Endothelial cell of umbilical vein (primary cell): ENCODE data around the gene FOXO1. TPM values are rescaled to one million over a fixed set of nuclear protein-coding genes. Genes with fewer than 3 reads are reported as not detected.

Experiments used
- BruUV-seq: library from RNA; stranded (reverse); fragments of 400-500 nt; replicated peaks from 2 replicates; lab custom pipeline; 2021; lab: Mats Ljungman, UMichigan
- CTCF ChIA-PET: fragments of 300-600, 350-600 bp; sonication (Branson Sonifier 250); formaldehyde crosslinking; loops from one replicate; lab custom pipeline; 2021; ENCODE audit warnings: antibody characterized with exemption, inconsistent platforms; lab: Charles Lee
- POLR2A ChIA-PET: fragments of 300-600, 350-600 bp; sonication (Branson Sonifier 250); formaldehyde crosslinking; loops from one replicate; lab custom pipeline; 2021; ENCODE audit warnings: antibody characterized with exemption, inconsistent platforms; lab: Charles Lee
- DNase-seq: peaks from one replicate; pipeline ENCODE4 v3.0.0-alpha.2; 2011; ENCODE audit warnings: low read depth, low spot score
- FAIRE-seq: peaks from 2 replicates; lab custom pipeline; 2011; peaks lifted over from hg19 to GRCh38; lab: Jason Lieb, UNC
- H2AFZ ChIP-seq: 2 replicates; pipeline ENCODE4 v1.6.0; 2012; ENCODE audit warnings: low read depth, low read length, control low read depth, inconsistent platforms
- H3K27ac ChIP-seq: 2 replicates; pipeline ENCODE4 v1.5.1; 2011; ENCODE audit warnings: low read depth, mild to moderate bottlenecking, control low read depth, low read length, moderate library complexity; ENCODE audit not compliant: insufficient read depth
- H3K27me3 ChIP-seq, 2 experiments: 2 replicates each; pipeline versions ENCODE4 v1.6.0 to v1.6.1; 2011; ENCODE audit warnings: low read length in 2 of 2, mixed read lengths in 1 of 2; ENCODE audit not compliant: control insufficient read depth in 2 of 2, insufficient read depth in 2 of 2
- H3K36me3 ChIP-seq, 2 experiments: 2 replicates in 1 of 2; 3 replicates in 1 of 2; pipeline ENCODE4 v1.5.1; 2011; ENCODE audit warnings: low read length in 2 of 2, mild to moderate bottlenecking in 1 of 2, moderate library complexity in 1 of 2; ENCODE audit not compliant: control insufficient read depth in 2 of 2, insufficient read depth in 2 of 2; ENCODE audit errors: extremely low read depth in 1 of 2
- H3K4me1 ChIP-seq: 3 replicates; pipeline ENCODE4 v1.5.1; 2011; ENCODE audit warnings: mild to moderate bottlenecking, low read length; ENCODE audit not compliant: control insufficient read depth, insufficient read depth; ENCODE audit errors: extremely low read depth
- H3K4me2 ChIP-seq: 2 replicates; pipeline ENCODE4 v1.6.1; 2011; ENCODE audit warnings: low read length, control low read depth, mixed read lengths; ENCODE audit not compliant: insufficient read depth
- H3K4me3 ChIP-seq, 3 experiments: fragments of 200-600 bp in 1 of 3; sonication (generic), shearing (Covaris generic) in 1 of 3; replicated peaks in 1 of 3; 2 replicates each; pipeline ENCODE4 v1.5.1; 2011 to 2016; ENCODE audit warnings: control low read depth in 3 of 3, low read length in 3 of 3, mild to moderate bottlenecking in 2 of 3, inconsistent platforms in 1 of 3, low read depth in 1 of 3, moderate library complexity in 1 of 3; ENCODE audit not compliant: insufficient read depth in 1 of 3
- H3K79me2 ChIP-seq: 2 replicates; pipeline ENCODE4 v1.6.0; 2012; ENCODE audit warnings: low read length, inconsistent platforms; ENCODE audit not compliant: control insufficient read depth, insufficient read depth
- H3K9ac ChIP-seq: replicated peaks from 2 replicates; pipeline ENCODE3; 2011; ENCODE audit warnings: low read length, control low read depth; ENCODE audit not compliant: insufficient read depth; ENCODE audit errors: extremely low read depth
- H3K9me1 ChIP-seq: replicated peaks from 3 replicates; pipeline ENCODE4 v1.6.0; 2011; ENCODE audit warnings: mild to moderate bottlenecking, low read length; ENCODE audit not compliant: control insufficient read depth, insufficient read depth; ENCODE audit errors: extremely low read depth
- H3K9me3 ChIP-seq: replicated peaks from 2 replicates; pipeline ENCODE4 v1.5.1; 2012; ENCODE audit warnings: low read length, inconsistent platforms; ENCODE audit not compliant: control insufficient read depth, insufficient read depth
- H4K20me1 ChIP-seq: replicated peaks from 2 replicates; pipeline ENCODE3; 2011; ENCODE audit warnings: mild to moderate bottlenecking, low read length; ENCODE audit not compliant: control insufficient read depth, insufficient read depth; ENCODE audit errors: extremely low read depth
- CTCF ChIP-seq, 2 donors: IDR thresholded peaks; 1 replicate in 1 of 2; 2 replicates in 1 of 2; pipeline ENCODE4 v1.5.1; 2011; ENCODE audit warnings: low read length in 2 of 2, mild to moderate bottlenecking in 2 of 2, moderate library complexity in 2 of 2, control low read depth in 1 of 2, inconsistent platforms in 1 of 2, low read depth in 1 of 2; ENCODE audit not compliant: insufficient read depth in 1 of 2; ENCODE audit errors: extremely low read depth in 1 of 2
- EZH2 ChIP-seq: IDR thresholded peaks from 2 replicates; pipeline ENCODE4 v1.6.1; 2012; ENCODE audit warnings: borderline replicate concordance, low read depth, mild to moderate bottlenecking, moderate library complexity, low read length, inconsistent platforms; ENCODE audit not compliant: severe bottlenecking
- FOS ChIP-seq: IDR thresholded peaks from 2 replicates; pipeline ENCODE4 v1.6.1; 2011; ENCODE audit warnings: mild to moderate bottlenecking, low read length, moderate library complexity, borderline replicate concordance; ENCODE audit not compliant: insufficient read depth
- GATA2 ChIP-seq: IDR thresholded peaks from 2 replicates; pipeline ENCODE4 v1.7.0; 2011; ENCODE audit warnings: low read depth, mild to moderate bottlenecking, moderate library complexity, mixed read lengths, low read length; ENCODE audit not compliant: insufficient read length, insufficient read depth
- JUN ChIP-seq: IDR thresholded peaks from 2 replicates; pipeline ENCODE4 v1.6.1; 2011; ENCODE audit warnings: borderline replicate concordance, low read depth; ENCODE audit not compliant: insufficient read length, insufficient read depth
- MAX ChIP-seq: IDR thresholded peaks from 2 replicates; pipeline ENCODE4 v1.6.1; 2011; ENCODE audit not compliant: insufficient read depth, insufficient read length
- MYC ChIP-seq: IDR thresholded peaks from one replicate; pipeline ENCODE4 v1.6.1; 2011; ENCODE audit warnings: mild to moderate bottlenecking, low read depth, low read length
- POLR2A ChIP-seq: IDR thresholded peaks from 2 replicates; pipeline ENCODE4 v1.6.1; 2012; ENCODE audit warnings: low read depth, mild to moderate bottlenecking, control low read depth, low read length
- POLR2AphosphoS5 ChIP-seq: IDR thresholded peaks from 2 replicates; pipeline ENCODE4 v1.6.1; 2012; ENCODE audit warnings: low read depth, mild to moderate bottlenecking, control low read depth, low read length, moderate library complexity; ENCODE audit not compliant: insufficient read depth
- dilution Hi-C: fragments of 300-500 bp; cut with MboI; formaldehyde crosslinking; loops from one replicate; pipeline ENCODE4 v1.15.0; 2019; ENCODE audit warnings: low sequenced_read_pairs; ENCODE audit not compliant: extremely low pct_ligation_motif_present
- intact Hi-C: fragments of 100-400 bp; cut with micrococcal nuclease; formaldehyde crosslinking; loops from one replicate; pipeline ENCODE4 v1.10.0; 2022
- polyA plus RNA-seq, 4 experiments: library from polyadenylated mRNA; depleted of rRNA in 3 of 4; stranded (reverse) in 3 of 4; unstranded in 1 of 4; fragments of >200 nt; gene quantifications; 2 replicates each; pipeline versions ENCODE4 v1.2.1 to v1.2.3, GENCODE V29; 2011 to 2012; ENCODE audit warnings: missing spikeins in 1 of 4
- total RNA-seq: library from RNA; stranded (reverse); gene quantifications from 2 replicates; pipeline ENCODE4 v1.2.3, GENCODE V29; 2021

Gene FOXO1
- total and polyA plus RNA-seq, 2 donors (not counting 3 experiments of a cell fraction or from before 2014, with no cell fraction given) = 44.7 to 48.5 TPM

GRCh38 chr13:40611004-40611403 lies 55.4 kb downstream of the FOXO1 start:
- CTCF ChIA-PET = no interaction called here
- peaks cover 88% of the 10 kb centered on the region for H3K79me2 ChIP-seq
- no peak for TF ChIP-seq POLR2AphosphoS5
- TF ChIP-seq JUN = peak; percentile 65
- H3K4me2 ChIP-seq = peak overlapping the region; percentile 94
- H3K27me3 ChIP-seq = no peaks in the 10 kb centered on the region
- peak; percentile 68 for FAIRE-seq
- no peaks in the 10 kb centered on the region for H4K20me1 ChIP-seq
- peaks cover 66% of the 10 kb centered on the region for H3K4me1 ChIP-seq
- peak overlapping the region; percentile 94 for H3K9ac ChIP-seq
- peak; percentile 87 for DNase-seq
- H3K36me3 ChIP-seq = peaks cover 0 to 8% of the 10 kb centered on the region in 2 experiments
- H2AFZ ChIP-seq = no peak overlapping the region
- dilution Hi-C loops (no loop called here), intact Hi-C loops (loop anchor here (2.0 kb wide), 1 partner anchor 70 kb away; no protein-coding TSS in a partner anchor)
- BruUV-seq = TSS peak; percentile 12
- H3K27ac ChIP-seq = peak overlapping the region; percentile 98
- no peaks in the 10 kb centered on the region for H3K9me1 ChIP-seq
- no peaks in the 10 kb centered on the region for H3K9me3 ChIP-seq
- POLR2A ChIA-PET = no interaction called here
- peak overlapping the region in 1 of 3 experiments; percentile 56 for H3K4me3 ChIP-seq

GRCh38 chr13:40609972-40610726 lies 56.3 kb downstream of the FOXO1 start:
- peak; percentile 88 for FAIRE-seq

More at GRCh38 chr13:40609972-40610726, 56.3 kb downstream of the FOXO1 start:
- TF ChIP-seq FOS = peak; percentile 91
- TF ChIP-seq GATA2 = peak; percentile 55
- TF ChIP-seq JUN = peak; percentile 89
- TF ChIP-seq EZH2 = no peak
- TF ChIP-seq POLR2AphosphoS5 = peak; percentile 63
- no peak for TF ChIP-seq POLR2A
- TF ChIP-seq MAX = no peak
- TF ChIP-seq CTCF (IDR thresholded peaks at IDR 0.05; ENCODE audit: extremely low read depth in 1 of 2, insufficient read depth in 1 of 2, low read depth in 1 of 2, low read length in 2 of 2) = no peak
- no peak for TF ChIP-seq MYC
- Histone ChIP-seq H3K9me1 (no peaks in the 10 kb centered on the region), H3K36me3 (peaks cover 0 to 8% of the 10 kb centered on the region in 2 experiments), H3K27ac (peak overlapping the region; percentile 98), H3K79me2 (peaks cover 88% of the 10 kb centered on the region), H3K27me3 (no peaks in the 10 kb centered on the region), H2AFZ (no peak overlapping the region), H3K4me2 (peak overlapping the region; percentile 94), H3K4me1 (peaks cover 62% of the 10 kb centered on the region), H3K4me3 (peak overlapping the region in 1 of 3 experiments; percentile 29), H3K9me3 (no peaks in the 10 kb centered on the region), H4K20me1 (no peaks in the 10 kb centered on the region), H3K9ac (peak overlapping the region; percentile 94)
- DNase-seq = peak; percentile 93
- ChIA-PET CTCF (no interaction called here), POLR2A (no interaction called here)
- dilution Hi-C loops (no loop called here), intact Hi-C loops (loop anchor here (1.0 to 2.0 kb wide), 4 partner anchors 8 to 69 kb away; no protein-coding TSS in a partner anchor)
- no TSS peak for BruUV-seq
